CD14-positive monocyte (primary cell): ENCODE data around the gene ASZ1. TPM values are rescaled to one million over a fixed set of nuclear protein-coding genes. Genes with fewer than 3 reads are reported as not detected.

Experiments used
- DNase-seq, 3 donors: peaks; one replicate each; pipeline ENCODE4 v3.0.0-alpha.2; 2011 to 2022
- H2AFZ ChIP-seq: 2 replicates; pipeline ENCODE4 v1.6.0; 2012; ENCODE audit warnings: mild to moderate bottlenecking, low read depth, low read length, inconsistent platforms; ENCODE audit not compliant: insufficient read depth, poor library complexity, severe bottlenecking
- H3K27ac ChIP-seq, 2 donors: 1 replicate in 1 of 2; 2 replicates in 1 of 2; pipeline ENCODE4 v1.5.1; 2012 to 2013; ENCODE audit warnings: low read length in 2 of 2, control low read depth in 1 of 2, inconsistent platforms in 1 of 2, low read depth in 1 of 2, mild to moderate bottlenecking in 1 of 2
- H3K27me3 ChIP-seq, 2 donors: one replicate each; pipeline versions ENCODE4 v1.6.0 to v1.6.1; 2011 to 2013; ENCODE audit warnings: low read length in 2 of 2; ENCODE audit not compliant: control insufficient read depth in 2 of 2, insufficient read depth in 2 of 2
- H3K36me3 ChIP-seq, 2 donors: replicated peaks in 1 of 2; 1 replicate in 1 of 2; 2 replicates in 1 of 2; pipeline versions ENCODE4 v1.5.1 to v1.6.1; 2012 to 2013; ENCODE audit warnings: low read length in 2 of 2, control low read depth in 1 of 2, inconsistent platforms in 1 of 2, mild to moderate bottlenecking in 1 of 2; ENCODE audit not compliant: insufficient read depth in 2 of 2, control insufficient read depth in 1 of 2
- H3K4me1 ChIP-seq, 2 donors: 1 replicate in 1 of 2; 2 replicates in 1 of 2; pipeline versions ENCODE4 v1.5.1 to v1.6.1; 2012 to 2013; ENCODE audit warnings: low read length in 2 of 2, control low read depth in 1 of 2, inconsistent platforms in 1 of 2, mild to moderate bottlenecking in 1 of 2, moderate library complexity in 1 of 2; ENCODE audit not compliant: insufficient read depth in 2 of 2, control insufficient read depth in 1 of 2
- H3K4me2 ChIP-seq: replicated peaks from 2 replicates; pipeline ENCODE3; 2012; ENCODE audit warnings: low read length, moderate library complexity, mild to moderate bottlenecking; ENCODE audit not compliant: poor library complexity, severe bottlenecking; ENCODE audit errors: extremely low read depth
- H3K4me3 ChIP-seq, 3 experiments: fragments of 200-600 bp in 1 of 3; sonication (generic) in 1 of 3; replicated peaks in 1 of 3; 1 replicate in 2 of 3; 2 replicates in 1 of 3; pipeline ENCODE4 v1.5.1; 2011 to 2013; ENCODE audit warnings: low read length in 3 of 3, mild to moderate bottlenecking in 3 of 3, control low read depth in 2 of 3, low read depth in 2 of 3, inconsistent platforms in 1 of 3, moderate library complexity in 1 of 3
- H3K79me2 ChIP-seq: 2 replicates; pipeline ENCODE4 v1.6.0; 2012; ENCODE audit warnings: mild to moderate bottlenecking, control low read depth, inconsistent platforms, low read length, moderate library complexity; ENCODE audit not compliant: insufficient read depth
- H3K9ac ChIP-seq: 2 replicates; pipeline ENCODE4 v1.6.0; 2017; ENCODE audit warnings: low read length, mild to moderate bottlenecking; ENCODE audit not compliant: insufficient read depth, poor library complexity, severe bottlenecking
- H3K9me3 ChIP-seq, 2 donors: replicated peaks in 1 of 2; 1 replicate in 1 of 2; 2 replicates in 1 of 2; pipeline versions ENCODE4 v1.5.1 to v1.6.1; 2012 to 2013; ENCODE audit warnings: low read length in 2 of 2, control low read depth in 1 of 2; ENCODE audit not compliant: control insufficient read depth in 1 of 2, insufficient read depth in 1 of 2
- H4K20me1 ChIP-seq: 2 replicates; pipeline ENCODE4 v1.6.0; 2012; ENCODE audit warnings: mild to moderate bottlenecking, low read length, control low read depth, moderate library complexity; ENCODE audit not compliant: insufficient read depth
- H3K27ac Mint-ChIP-seq, 7 donors: one replicate each; pipeline ENCODE4 v1.8.0; 2020; ENCODE audit warnings: mild to moderate bottlenecking in 7 of 7, mixed read lengths in 7 of 7, moderate library complexity in 6 of 7, inconsistent platforms in 2 of 7
- H3K27me3 Mint-ChIP-seq, 3 donors: one replicate each; pipeline ENCODE4 v1.8.0; 2021 to 2022; ENCODE audit warnings: low read depth in 3 of 3, mild to moderate bottlenecking in 3 of 3, mixed read lengths in 3 of 3, moderate library complexity in 3 of 3, inconsistent platforms in 1 of 3
- H3K36me3 Mint-ChIP-seq, 2 donors: one replicate each; pipeline ENCODE4 v1.8.0; 2020; ENCODE audit warnings: mixed read lengths in 2 of 2, inconsistent platforms in 1 of 2, mild to moderate bottlenecking in 1 of 2
- H3K4me1 Mint-ChIP-seq: one replicate; pipeline ENCODE4 v1.8.0; 2020; ENCODE audit warnings: mild to moderate bottlenecking, mixed read lengths
- H3K4me3 Mint-ChIP-seq, 2 donors: one replicate each; pipeline ENCODE4 v1.8.0; 2020; ENCODE audit warnings: mild to moderate bottlenecking in 2 of 2, mixed read lengths in 2 of 2, moderate library complexity in 1 of 2
- H3K9me3 Mint-ChIP-seq, 7 donors: one replicate each; pipeline ENCODE4 v1.8.0; 2020 to 2022; ENCODE audit warnings: mixed read lengths in 7 of 7, mild to moderate bottlenecking in 6 of 7, moderate library complexity in 6 of 7, inconsistent platforms in 2 of 7
- WGBS: methylation state at CpG from one replicate; pipeline ENCODE4 v1.1.5; 2013; ENCODE audit warnings: missing lambda C conversion rate; ENCODE audit not compliant: insufficient coverage; 5-methylcytosine and 5-hydroxymethylcytosine counted together
- intact Hi-C, 2 donors: fragments of 100-400 bp; cut with micrococcal nuclease; formaldehyde crosslinking; loops; one replicate each; pipeline versions ENCODE4 v1.15.0 to v1.15.1; 2023
- polyA plus RNA-seq, 3 donors: library from polyadenylated mRNA; depleted of rRNA in 1 of 3; unstranded in 2 of 3; stranded (reverse) in 1 of 3; fragments of 300-500 nt in 2 of 3; fragments of >200 nt in 1 of 3; fragmentation: Illumina TruSeq in 2 of 3; gene quantifications; 1 replicate in 2 of 3; 2 replicates in 1 of 3; pipeline ENCODE4 v1.2.3, GENCODE V29; 2012 to 2021
- TF ChIP-seq, protein P1 (sequence below): fragments of 200-600 bp; IDR thresholded peaks from one replicate; pipeline ENCODE4 v1.8.0; 2022; ENCODE audit warnings: antibody characterized with exemption, mild to moderate bottlenecking

The ASZ1 gene
- polyA plus RNA-seq, 3 donors: not detected

DNA sequence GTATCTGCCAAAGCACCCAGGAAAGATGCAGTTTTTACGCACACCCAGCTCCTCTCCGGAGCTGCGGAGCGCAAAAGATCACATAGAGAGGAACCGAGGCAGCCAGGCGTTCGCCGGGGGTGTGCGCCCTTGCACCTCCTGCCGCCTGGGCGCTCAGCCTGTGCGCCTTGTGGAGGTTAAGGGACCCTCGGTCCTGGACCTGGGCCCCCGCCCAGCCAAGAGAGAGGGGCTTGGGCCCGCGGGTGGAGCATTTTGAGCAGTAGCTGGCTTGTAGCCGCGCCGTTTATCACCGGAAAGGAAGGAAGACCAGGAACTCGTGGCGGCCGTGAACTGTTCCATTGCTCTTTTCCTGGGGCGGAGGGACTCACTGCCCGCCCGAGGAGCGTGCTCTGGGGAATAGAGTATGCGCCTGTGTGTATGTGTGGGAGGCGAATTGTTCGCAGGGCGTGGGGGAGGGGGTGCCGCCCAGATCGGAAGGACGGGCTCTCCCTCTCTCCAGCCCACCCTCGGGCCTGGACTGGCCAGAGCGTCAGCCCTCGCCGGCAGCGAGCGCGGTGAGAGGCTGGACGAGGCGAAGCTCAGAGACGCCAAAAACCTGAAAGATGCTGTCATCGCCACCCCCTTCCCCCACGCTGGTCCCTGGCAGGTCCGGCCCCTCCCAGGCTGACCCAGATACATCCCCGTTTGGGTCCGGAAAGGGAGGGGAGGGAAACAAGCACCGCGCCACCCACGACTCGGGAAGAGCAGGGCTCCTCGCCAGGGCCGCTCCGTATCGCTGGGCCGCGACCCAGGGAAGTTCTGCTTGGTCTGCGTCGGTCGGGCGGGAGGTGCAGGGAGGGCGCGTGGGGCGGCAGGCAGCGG is 103.2 kb downstream of the ASZ1 start:
- H3K4me1 Mint-ChIP-seq: peaks cover 2% of the 10 kb centered on the region
- no peak for DNase-seq
- no peak overlapping the region for H3K4me2 ChIP-seq
- WGBS: 2% methylated on average over 53 of the region's 67 CpGs
- H3K9ac ChIP-seq: no peak overlapping the region
- H3K27ac ChIP-seq: no peak overlapping the region
- no peaks in the 10 kb centered on the region for H3K79me2 ChIP-seq
- no peak overlapping the region for H3K27ac Mint-ChIP-seq
- H3K4me3 Mint-ChIP-seq: peak overlapping the region in 1 of 2 donors; percentile 85
- no peaks in the 10 kb centered on the region for H3K36me3 ChIP-seq
- peaks cover 0 to 2% of the 10 kb centered on the region in 2 donors for H3K36me3 Mint-ChIP-seq
- H3K9me3 Mint-ChIP-seq: peaks cover 0 to 29% (median 8%) of the 10 kb centered on the region in 7 donors
- no peaks in the 10 kb centered on the region for H4K20me1 ChIP-seq
- H3K27me3 Mint-ChIP-seq: peaks cover 47 to 66% (median 54%) of the 10 kb centered on the region in 3 donors
- H3K4me3 ChIP-seq: no peak overlapping the region
- H2AFZ ChIP-seq: no peak overlapping the region
- intact Hi-C loops: no loop called here
- H3K9me3 ChIP-seq: peaks cover 3 to 15% of the 10 kb centered on the region in 2 donors
- H3K27me3 ChIP-seq: peaks cover 46 to 67% of the 10 kb centered on the region in 2 donors
- no peaks in the 10 kb centered on the region for H3K4me1 ChIP-seq
- TF ChIP-seq, protein P1, sequence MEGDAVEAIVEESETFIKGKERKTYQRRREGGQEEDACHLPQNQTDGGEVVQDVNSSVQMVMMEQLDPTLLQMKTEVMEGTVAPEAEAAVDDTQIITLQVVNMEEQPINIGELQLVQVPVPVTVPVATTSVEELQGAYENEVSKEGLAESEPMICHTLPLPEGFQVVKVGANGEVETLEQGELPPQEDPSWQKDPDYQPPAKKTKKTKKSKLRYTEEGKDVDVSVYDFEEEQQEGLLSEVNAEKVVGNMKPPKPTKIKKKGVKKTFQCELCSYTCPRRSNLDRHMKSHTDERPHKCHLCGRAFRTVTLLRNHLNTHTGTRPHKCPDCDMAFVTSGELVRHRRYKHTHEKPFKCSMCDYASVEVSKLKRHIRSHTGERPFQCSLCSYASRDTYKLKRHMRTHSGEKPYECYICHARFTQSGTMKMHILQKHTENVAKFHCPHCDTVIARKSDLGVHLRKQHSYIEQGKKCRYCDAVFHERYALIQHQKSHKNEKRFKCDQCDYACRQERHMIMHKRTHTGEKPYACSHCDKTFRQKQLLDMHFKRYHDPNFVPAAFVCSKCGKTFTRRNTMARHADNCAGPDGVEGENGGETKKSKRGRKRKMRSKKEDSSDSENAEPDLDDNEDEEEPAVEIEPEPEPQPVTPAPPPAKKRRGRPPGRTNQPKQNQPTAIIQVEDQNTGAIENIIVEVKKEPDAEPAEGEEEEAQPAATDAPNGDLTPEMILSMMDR: no peak

DNA sequence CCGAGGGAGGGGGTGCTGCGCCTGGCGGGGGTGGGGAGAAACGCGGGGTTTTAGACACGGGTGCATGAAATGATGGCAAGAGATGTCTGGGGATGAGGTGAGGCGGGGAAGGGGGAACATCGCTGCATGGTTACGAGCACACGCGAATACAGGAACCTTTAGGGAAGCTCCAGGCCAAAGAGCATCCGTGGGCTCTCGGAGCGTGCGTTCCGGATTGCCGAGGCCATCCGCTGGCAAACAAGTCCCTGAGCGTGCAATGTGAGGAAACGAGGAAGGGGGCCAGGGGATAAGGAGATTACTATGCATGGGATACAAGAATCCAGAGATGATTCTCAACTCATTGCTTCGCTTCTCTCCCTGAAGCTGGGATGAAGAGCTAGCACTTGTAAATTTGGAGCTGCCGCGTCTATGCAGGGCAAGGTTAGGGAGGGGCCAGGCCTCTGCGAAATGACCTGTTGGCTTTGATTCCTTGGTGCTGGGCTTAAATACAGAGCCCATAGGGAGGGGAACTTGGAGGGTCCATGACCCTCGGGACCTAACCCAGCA is 103.9 kb downstream of the ASZ1 start:
- Mint-ChIP-seq H3K36me3 (peaks cover 0 to 2% of the 10 kb centered on the region in 2 donors), H3K27ac (no peak overlapping the region), H3K4me1 (peaks cover 2% of the 10 kb centered on the region), H3K27me3 (peaks cover 47 to 69% (median 56%) of the 10 kb centered on the region in 3 donors), H3K4me3 (peak overlapping the region in 1 of 2 donors; percentile 85), H3K9me3 (peaks cover 0 to 26% (median 5%) of the 10 kb centered on the region in 7 donors)
- Histone ChIP-seq H3K27ac (no peak overlapping the region), H3K4me1 (no peaks in the 10 kb centered on the region), H2AFZ (no peak overlapping the region), H3K4me2 (no peak overlapping the region), H3K9ac (no peak overlapping the region), H3K9me3 (peaks cover 3 to 15% of the 10 kb centered on the region in 2 donors), H4K20me1 (no peaks in the 10 kb centered on the region), H3K4me3 (no peak overlapping the region), H3K27me3 (peaks cover 46 to 67% of the 10 kb centered on the region in 2 donors), H3K36me3 (no peaks in the 10 kb centered on the region), H3K79me2 (no peaks in the 10 kb centered on the region)
- intact Hi-C loops: no loop called here
- 2% methylated on average over 24 of the region's 25 CpGs for WGBS
- DNase-seq: no peak
- TF ChIP-seq, protein P1: no peak
